ENCODE results near the gene EMP2. TPM values are rescaled to one million over a fixed set of nuclear protein-coding genes. Genes with fewer than 3 reads are reported as not detected.
"Not testable (repeated sequence)": the region's sequence is repeated elsewhere in the genome, so short reads cannot be mapped to it uniquely, and the experiment has no call there.

The EMP2 gene
- total RNA-seq, 1 donor from 2014 or later, result 70.7 TPM

- Histone ChIP-seq H3K27ac (no peak overlapping the region), H3K9me3 (no peaks in the 10 kb centered on the region), H3K27me3 (no peaks in the 10 kb centered on the region), H3K4me1 (peaks cover 19% of the 10 kb centered on the region), H3K4me3 (no peak overlapping the region), H3K36me3 (no peaks in the 10 kb centered on the region)
- no peak for DNase-seq (ENCODE audit: extremely low spot score in 2 of 2)
- no peak for TF ChIP-seq POLR2A (IDR thresholded peaks at IDR 0.05)
- no peak for TF ChIP-seq CTCF (IDR thresholded peaks at IDR 0.05)
- no peak for TF ChIP-seq POLR2AphosphoS5 (IDR thresholded peaks at IDR 0.05; ENCODE audit: insufficient read depth in 1 of 2, low read depth in 1 of 2)
- intact Hi-C loops (cut with DNase I), result no loop called here
Observed at GRCh38 chr16:10623059-10623458, 42.7 kb upstream of the EMP2 start.

GRCh38 chr16:10622036-10622921 is 41.9 kb upstream of the EMP2 start:
- no peaks in the 10 kb centered on the region for H3K9me3 ChIP-seq
- TF ChIP-seq CTCF (IDR thresholded peaks at IDR 0.05), result no peak
- TF ChIP-seq POLR2A (IDR thresholded peaks at IDR 0.05), result no peak
- no peak for TF ChIP-seq POLR2AphosphoS5 (IDR thresholded peaks at IDR 0.05; ENCODE audit: insufficient read depth in 1 of 2, low read depth in 1 of 2)
- no peak for DNase-seq (ENCODE audit: extremely low spot score in 2 of 2)
- H3K27me3 ChIP-seq, result no peaks in the 10 kb centered on the region
- H3K4me3 ChIP-seq, result no peak overlapping the region
- intact Hi-C loops (cut with DNase I), result no loop called here
- H3K27ac ChIP-seq, result no peak overlapping the region
- H3K36me3 ChIP-seq, result no peaks in the 10 kb centered on the region
- peaks cover 27% of the 10 kb centered on the region for H3K4me1 ChIP-seq

- H3K4me1 ChIP-seq, result peaks cover 36% of the 10 kb centered on the region
- not testable (repeated sequence) for H3K27me3 ChIP-seq
Observed at GRCh38 chr16:10621216-10621949, 41.0 kb upstream of the EMP2 start.

GRCh38 chr16:10620120-10620519 is 39.7 kb upstream of the EMP2 start:
- TF ChIP-seq POLR2A (IDR thresholded peaks at IDR 0.05) (no peak), POLR2AphosphoS5 (IDR thresholded peaks at IDR 0.05; ENCODE audit: insufficient read depth in 1 of 2, low read depth in 1 of 2) (no peak), CTCF (IDR thresholded peaks at IDR 0.05) (no peak)
- no peak overlapping the region for H3K27ac ChIP-seq
- intact Hi-C loops (cut with DNase I), result no loop called here
- no peak for DNase-seq (ENCODE audit: extremely low spot score in 2 of 2)
- no peaks in the 10 kb centered on the region for H3K27me3 ChIP-seq
- no peaks in the 10 kb centered on the region for H3K36me3 ChIP-seq
- H3K9me3 ChIP-seq, result no peaks in the 10 kb centered on the region
- H3K4me1 ChIP-seq, result peaks cover 38% of the 10 kb centered on the region
- H3K4me3 ChIP-seq, result no peak overlapping the region

More at GRCh38 chr16:10621216-10621949, 41.0 kb upstream of the EMP2 start:
- H3K27ac ChIP-seq; DNase-seq (ENCODE audit: extremely low spot score in 2 of 2); H3K4me3 ChIP-seq; H3K9me3 ChIP-seq; intact Hi-C loops (cut with DNase I); H3K36me3 ChIP-seq: not testable (repeated sequence)

GRCh38 chr16:10619271-10619849 is 39.0 kb upstream of the EMP2 start:
- no peaks in the 10 kb centered on the region for H3K36me3 ChIP-seq
- intact Hi-C loops (cut with DNase I), result no loop called here
- DNase-seq (ENCODE audit: extremely low spot score in 2 of 2), result no peak
- H3K27ac ChIP-seq, result peak overlapping the region; percentile 49
- H3K9me3 ChIP-seq, result no peaks in the 10 kb centered on the region
- peaks cover 38% of the 10 kb centered on the region for H3K4me1 ChIP-seq
- TF ChIP-seq CTCF (IDR thresholded peaks at IDR 0.05) (no peak), POLR2AphosphoS5 (IDR thresholded peaks at IDR 0.05; ENCODE audit: insufficient read depth in 1 of 2, low read depth in 1 of 2) (no peak), POLR2A (IDR thresholded peaks at IDR 0.05) (no peak)
- no peaks in the 10 kb centered on the region for H3K27me3 ChIP-seq
- peak overlapping the region in 1 of 2 donors; percentile 3 for H3K4me3 ChIP-seq

All from vagina (tissue), 2 donors.